ENCODE measurements around the gene NMNAT3.

Gene NMNAT3

DNA sequence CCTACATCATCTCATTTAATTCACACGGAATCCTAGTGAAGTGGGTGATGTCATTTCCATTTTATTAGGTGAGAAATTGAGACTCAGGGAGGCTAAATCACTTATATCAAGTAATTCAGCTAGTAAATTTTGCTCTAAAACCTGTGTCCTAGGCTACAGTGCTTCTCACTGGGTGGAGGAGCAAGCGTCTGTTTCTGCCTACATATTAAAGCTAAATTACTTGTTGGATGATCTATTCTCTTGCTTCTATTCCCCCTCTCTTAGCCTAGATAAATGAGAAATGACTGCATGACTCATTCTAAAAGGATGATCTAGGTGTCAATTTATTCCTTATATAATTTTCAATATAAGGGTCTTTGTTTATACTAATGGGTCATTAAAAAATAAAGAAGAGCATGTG, 100.4 kb downstream of the NMNAT3 start:
- DNase-seq: no peak

DNA sequence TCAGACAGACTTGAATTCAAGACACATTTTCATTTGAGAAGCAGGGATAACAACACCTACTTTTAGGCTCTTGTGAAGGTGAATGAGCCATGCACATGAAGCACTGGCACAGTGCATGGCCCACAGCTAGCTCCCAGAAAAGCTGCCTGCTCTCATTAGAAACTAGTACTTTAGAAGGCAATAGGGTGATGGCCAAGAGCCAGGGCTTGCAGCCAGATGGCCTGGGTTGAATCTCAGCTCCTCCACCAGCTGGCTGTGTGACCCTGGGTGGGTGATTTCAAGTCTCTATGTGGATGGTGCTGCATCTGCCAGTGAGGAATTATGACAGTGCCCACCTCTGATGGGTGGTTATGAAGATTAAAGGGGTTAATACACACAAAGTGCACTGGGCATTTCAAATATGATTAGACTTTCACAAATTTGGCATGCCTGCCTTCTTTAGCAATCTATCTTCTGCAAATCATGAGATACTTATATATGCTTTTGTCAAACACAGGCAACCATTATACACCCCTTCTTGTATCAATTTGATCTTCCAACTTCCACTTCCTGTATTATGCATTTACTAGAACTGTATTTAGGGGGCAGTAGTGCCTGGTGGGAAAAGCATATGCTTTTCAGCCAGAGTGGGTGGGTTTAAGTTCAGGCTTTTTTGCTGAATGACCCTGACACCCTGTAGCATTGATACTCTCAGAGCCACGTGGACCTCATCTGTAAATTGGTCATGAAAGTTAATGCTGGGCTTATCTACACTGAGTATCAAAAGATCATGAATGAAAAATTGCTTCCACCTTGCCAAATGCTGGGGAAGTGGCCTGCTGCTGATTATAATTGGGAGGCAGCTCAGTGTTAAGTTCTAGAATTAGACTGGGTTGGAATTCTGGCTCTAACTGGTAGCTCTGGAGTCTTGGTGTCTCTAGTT, 103.5 kb downstream of the NMNAT3 start:
- DNase-seq: peak; percentile 53

DNA sequence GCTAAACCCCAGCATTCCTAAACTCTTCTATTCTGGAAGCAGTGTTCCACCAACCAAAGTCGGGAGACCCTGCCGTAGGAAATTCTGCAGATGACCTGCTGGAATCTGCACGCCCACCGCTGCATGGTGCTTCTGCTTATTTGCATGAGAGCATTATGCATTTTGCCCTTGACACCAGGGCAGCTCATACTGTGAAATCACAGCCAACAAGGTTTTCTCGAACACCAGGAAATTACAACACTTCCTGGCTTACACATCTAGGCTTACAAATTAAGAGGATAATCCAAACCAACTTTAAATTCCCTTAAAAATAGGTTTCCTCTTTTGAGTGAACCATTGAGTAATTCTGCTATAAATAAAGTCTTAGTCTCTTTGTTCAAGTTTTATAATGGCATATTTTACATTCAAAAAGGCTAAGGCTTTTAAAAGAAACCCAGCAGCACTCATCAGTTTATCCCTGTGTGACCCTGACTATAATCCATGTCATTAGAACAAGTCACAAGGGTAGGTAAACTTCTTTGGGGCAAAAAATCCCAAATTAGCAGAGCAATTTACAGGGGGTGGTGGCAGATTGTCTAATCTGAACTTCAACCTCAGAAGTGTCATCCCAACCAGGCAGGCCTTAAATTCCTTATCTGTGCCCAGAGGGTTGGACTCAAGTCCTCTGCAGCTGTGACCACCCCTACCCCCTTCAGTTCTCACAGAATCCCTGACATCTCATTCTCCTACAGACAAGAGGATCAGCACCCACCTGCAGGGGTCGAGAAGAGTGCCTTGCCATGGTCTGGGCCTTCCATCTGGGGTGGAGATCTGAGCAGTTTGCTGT, 104.7 kb downstream of the NMNAT3 start:
- DNase-seq: no peak

DNA sequence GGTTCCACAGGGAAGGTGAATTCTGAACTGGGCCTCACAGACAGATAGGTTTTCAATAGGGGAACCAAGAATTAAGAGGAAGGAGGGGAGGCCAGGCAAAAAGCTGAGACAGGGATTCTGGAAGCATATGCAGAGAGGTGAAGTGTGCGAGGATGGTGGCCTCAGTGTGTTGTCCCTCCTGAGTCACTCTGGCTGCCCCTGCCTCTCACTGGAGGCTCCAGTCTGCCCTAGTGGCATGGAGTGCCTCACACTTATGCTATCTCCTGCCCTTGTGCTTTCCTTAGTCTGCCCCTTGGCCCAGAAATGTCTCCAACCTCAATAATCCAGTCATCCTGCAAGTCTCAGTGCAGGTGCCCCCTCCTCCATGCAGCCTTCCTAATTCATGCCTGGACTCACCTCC, 106.1 kb downstream of the NMNAT3 start:
- DNase-seq: no peak

DNA sequence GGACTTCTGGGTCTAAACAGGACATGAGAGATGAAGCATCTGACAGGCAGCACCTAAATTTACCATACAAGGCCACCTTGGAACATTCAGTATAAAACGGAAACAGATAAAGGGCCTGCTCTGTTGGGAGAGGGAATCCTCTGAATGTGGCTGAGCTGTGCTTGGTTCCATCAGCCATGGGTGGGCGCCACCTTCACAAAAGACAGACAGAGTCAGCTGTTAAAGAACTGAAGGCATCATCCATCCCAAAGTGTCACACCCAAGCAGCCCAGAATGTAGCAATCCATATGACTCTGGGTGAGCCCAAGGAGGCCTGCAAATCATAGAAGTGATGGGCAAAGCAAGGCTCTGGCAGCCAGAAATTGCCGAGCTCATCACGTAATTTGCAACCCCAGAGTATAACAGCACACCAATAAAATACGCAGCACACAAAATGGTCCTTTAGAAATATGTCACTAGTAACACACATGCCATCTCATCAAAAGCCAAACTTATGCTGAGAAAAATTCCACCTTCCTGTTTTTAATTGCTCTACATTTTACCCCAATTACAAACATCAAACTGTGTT, 113.4 kb downstream of the NMNAT3 start:
- no peak for DNase-seq

DNA sequence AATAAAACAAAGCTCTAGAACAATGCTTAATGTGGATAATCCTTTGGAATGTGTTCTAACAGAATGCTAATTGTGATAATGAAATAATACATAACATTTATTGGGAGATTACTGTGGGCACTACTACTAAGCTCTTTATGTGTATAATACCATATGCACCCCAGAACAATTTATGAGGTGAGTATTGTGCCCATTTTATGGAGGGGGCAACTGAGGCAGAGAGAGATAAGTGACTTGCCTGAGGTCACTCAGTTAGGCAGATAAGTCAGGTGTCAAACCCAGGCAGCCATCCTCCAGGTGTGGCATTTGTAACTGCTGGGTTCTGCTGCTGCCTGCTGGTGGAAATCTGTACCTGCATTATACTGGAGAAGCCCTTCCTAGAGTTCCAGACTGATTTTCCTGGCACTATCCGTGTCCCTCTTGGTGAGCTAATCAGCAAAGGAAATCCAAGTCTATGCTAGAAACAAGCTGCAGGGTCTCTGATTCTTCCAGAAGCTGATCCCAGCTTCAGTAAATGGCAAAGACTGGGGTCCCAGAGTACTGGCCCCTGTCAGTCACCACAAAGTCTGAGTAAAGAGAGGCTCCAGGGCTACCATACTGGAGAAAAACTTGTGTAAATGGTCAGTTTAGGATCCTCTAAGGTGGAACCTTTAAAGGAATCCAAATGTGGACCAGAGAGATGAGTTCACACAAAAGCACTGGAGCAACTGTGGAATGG, 115.7 kb downstream of the NMNAT3 start:
- DNase-seq: peak; percentile 36

DNA sequence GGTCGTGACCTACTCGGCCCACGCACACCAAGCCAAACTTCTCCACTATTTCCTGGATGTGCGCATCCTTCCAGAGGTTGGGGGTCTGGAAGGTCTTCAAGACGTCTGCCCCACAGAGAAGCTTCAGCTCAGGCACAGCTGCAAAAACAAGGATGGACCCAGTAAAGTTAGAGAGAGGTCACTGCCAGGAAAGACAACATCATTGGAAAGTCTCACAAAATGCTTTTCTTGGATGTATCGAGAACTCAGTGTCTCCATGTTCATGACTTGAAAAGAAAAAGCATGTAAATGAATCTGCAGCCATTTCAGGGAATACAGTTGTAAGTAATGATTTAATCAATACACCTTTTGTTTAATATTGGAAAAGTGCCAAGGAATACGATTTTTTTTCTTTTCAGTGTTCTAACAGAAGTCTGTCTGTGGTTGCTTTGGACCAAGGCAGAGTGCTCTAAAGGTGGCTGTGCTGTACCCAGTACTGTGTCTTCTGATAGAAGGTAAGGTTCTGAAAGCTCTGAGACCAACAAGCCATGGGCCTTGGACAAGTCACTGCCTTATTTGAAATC, 116.4 kb downstream of the NMNAT3 start:
- no peak for DNase-seq

DNA sequence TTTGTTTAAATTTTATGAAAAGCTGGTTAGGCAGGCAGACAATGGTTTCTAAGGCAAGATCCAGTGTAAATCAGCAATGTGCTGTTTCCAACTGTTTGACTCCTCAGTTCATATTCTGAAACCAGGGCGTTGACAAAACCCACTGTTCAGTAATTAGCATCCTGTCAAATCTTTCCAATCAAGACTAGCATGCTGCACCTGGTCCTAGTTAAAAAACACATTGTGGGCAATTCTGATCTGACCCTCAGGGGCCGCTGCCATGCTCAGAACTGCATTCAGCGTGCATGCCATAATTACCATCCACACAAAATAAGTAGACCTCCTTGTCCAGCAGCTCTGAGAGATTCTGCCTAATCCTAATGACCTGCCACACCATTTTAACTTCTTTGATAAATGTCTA, 117.4 kb downstream of the NMNAT3 start:
- DNase-seq: no peak

DNA sequence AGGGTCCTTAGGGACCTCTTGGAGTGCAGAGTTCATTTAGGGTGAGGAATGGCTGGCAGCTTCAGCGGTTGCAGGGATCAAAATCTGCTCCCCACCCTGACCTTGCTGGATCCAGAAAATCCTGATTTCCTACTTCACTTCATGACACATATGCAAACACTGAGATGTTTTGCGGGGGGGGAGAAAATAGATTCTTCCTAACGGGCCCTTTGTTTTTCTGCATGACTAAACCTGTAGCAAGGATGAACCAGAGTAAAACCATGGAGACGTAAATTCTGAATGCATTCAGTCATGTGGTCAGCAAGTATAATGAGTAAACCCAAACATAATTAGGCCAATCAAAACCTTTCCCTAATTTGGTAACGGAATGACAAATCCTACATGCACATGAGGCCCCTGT, 118.2 kb downstream of the NMNAT3 start:
- DNase-seq: no peak

DNA sequence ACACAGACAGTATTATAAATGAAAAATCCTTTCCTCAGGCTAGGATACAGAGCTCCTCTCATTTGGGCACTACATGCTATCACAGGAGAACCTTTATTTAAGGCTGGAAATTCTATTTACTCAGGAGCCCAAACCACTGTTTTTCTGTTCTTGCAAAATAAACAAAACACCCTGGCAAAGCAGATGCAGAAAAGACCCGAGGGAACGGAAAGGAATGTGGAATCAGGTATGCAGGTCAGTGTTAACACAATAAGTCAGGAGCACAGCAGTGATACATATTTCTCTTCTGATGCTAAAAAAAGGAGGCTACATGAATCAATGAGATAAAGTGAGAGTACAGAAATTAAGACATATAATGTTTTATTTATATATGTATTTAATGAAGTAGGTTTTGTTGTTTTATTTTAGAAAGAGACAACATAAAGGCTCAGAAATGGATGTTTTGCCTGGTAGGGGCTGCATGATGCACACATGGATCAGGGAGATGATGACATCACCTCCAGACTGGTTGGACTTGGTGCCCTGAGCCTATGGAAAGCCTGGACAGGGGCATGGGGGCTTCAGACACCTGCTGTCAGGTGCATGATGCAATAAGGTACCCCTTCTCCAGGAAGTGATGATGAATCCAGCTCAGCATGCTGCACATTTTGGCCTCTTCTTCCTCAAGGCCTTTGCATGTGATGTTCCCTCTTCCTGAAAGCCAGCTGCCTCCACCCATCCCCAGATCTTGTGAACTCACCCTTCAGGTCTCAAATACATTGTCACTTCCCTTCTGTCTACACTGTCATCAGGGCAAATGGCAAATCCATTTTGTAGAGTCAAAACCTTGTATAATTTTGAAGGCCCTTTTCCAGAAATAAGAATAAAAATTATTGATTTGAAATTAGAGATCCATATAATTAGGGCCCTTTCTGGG, 119.2 kb downstream of the NMNAT3 start:
- no peak for DNase-seq

DNA sequence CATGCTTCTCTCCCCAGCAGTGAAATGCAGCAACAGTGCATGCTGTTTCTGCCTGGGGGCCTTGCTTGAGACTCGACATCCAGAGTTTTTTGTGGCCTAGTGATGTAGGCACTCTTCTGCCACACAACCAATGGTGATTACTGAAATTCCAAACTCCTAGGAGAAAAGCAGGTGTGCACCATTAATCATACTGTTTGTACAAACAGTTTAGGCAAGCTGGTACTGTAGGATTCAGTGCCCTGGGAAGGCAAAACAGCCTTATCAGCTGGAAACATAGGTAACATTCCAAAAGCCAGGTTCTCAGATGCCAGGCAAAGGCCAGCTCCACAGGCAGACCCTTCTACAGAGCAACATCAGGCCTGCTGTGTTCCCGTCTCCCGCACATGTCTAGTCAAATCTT, 120.7 kb downstream of the NMNAT3 start:
- DNase-seq: no peak

DNA sequence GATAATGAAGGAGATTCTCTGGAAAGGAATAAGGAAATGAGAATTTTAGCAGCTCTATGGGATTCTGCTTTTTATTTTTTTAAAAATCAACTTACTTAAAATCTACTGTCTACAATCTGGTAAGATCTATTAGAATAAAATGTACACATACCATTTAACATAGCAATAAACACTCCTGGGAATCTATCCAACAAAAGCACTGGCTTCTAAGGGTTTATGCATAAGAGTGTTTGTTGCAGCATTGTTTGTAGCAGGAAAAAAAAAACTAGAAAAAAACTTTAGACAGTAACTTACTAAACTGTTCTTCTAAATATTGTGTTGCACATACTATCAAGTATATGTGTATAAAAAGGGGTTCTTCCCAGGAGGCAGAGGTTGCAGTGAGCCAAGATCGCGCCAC, 122.5 kb downstream of the NMNAT3 start:
- DNase-seq: no peak

DNA sequence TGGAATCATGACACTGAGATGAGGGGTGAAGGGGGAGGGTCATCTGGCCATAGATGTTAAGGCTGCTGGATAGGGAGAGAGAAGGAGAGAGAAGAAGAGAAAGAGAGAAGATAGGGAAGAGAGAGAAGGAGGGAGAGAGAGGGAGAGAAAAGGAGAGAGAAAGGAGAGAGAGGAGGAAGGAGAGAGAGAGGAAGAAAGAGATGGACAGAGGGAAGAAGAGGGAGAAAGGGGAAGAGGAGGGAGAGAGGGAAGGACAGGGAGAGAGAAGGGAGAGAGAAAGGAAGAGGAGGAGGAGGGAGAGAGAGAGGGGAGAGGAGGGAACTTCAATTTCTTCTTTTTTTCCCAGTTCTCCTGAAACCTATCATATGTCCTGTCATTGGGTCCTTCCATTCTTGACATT, 123.1 kb downstream of the NMNAT3 start:
- DNase-seq: no peak

DNA sequence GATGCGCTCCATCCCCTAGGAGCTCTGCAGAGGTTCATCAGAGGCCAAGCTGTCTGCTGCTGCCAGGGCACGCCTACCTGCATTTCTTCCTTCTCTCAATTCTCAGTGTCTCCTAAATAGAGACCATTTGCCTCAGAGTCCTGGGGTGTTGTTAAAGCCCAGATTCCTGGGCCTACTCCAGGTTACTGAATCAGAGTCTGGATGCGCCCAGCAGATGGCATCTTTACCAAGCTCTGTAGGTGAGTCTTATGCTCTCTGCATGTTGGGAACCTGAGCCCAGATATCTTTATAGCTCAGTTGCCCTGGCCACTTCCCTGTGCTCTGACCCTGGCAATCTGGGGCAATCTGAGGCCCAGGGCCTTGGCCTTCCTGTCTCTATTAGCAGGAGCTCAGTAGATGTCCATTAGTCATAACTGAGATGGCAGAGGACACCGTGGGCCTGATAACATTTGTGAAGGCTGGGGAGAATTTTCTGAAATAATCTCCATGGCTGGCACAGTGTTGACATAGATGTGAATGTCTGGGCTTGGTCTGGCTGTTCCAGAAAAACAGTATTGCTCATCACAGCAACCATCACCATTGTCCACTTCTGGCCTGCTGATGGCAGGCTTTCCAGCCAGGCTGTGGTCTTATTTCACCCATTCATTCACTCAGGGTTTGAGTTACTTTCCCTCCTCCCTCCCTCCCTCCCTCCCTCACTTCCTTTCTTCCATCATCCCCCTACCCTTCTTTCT, 125.0 kb downstream of the NMNAT3 start:
- DNase-seq: no peak

DNA sequence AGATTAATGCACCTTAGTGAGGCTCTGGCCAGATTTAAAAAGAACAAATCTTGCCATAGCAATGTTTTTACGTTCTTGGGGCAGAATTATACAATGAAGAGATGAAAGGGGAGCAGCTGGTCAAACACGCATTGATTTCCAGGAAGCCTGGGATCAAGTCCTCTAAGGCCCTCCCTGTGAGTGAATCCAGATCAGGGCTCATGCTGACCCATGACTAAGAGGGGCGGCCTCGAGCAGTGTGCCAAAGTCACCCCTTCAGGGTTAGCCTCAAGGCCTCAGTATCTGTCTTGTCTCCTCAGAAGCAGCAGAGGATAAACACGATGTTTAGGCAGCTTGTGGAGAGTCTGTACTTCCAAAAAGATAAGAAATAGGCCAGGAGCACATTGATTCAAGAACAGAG, 129.0 kb downstream of the NMNAT3 start:
- no peak for DNase-seq

DNA sequence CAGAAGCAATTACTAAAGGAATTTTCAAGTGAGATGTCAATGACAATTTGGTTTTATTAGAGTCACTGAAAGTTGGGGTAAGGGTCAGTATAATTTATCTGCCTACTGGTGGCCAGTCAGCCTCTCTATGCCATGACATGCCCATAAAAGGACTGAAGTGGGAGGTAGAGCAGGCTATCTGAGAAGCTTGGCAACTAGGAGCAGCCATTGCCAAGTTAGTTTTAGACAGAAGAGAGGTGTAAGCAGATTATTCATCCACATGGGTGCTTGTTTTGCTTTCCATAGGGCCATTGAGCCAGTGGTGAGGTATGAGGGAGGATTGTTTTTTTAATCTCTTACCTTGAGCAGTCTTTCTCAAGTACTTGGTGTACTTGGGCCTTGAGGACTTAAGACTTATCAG, 130.1 kb downstream of the NMNAT3 start:
- DNase-seq: no peak

DNA sequence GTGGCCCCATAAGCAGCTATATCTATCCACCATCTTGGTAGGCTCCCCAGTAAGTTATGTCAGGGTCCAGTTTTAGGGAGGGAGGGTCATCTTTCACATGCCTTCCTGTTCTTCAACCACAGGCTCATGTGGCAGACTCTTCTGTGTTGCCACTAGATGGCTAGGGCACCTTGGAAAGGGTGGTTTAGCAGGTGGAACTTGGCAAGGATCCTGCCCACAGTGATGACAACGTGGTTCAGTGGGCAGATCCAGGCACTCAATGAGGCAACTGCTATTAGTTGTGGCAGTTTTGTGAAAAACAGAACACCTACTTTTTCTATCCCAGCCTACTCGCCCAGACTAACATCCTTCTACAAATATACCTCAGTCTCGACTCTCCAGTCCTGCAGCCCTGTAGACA, 131.0 kb downstream of the NMNAT3 start:
- no peak for DNase-seq

DNA sequence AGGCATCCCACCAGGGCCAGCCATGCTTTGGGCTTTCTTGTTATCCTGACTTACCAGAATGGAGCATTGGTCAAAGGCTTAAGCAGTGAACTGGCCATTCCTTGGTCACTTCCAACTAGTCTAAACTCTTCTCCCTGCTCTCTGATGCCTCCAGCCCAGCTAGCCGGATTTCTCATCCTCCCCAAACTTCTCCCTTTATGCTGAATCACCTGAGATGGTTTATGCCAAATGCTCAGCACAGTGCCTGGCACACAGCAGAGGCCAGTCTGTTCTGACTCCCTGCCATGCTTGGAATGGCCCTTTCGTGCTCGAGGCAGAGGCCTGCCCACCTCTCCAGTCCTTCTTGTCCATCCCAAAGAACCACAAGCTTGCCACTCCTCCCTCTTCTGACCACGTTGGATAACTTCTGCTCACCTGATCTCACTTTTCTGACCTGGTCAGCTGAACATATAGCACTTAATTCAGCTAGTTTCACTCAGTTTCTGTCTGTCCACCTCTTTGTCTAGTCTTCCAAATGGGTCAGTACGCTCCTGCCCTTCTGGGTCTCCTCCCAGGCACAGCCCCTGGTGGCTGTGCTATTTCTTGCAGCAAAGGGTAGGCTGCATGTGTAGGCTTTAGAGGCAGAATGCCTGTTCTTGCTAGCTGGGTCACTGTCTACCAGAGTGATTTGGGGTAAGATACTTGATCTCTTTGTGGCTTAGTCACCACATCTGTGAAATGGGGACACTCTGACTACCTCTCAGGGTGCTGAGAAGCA, 136.1 kb downstream of the NMNAT3 start:
- DNase-seq: no peak

DNA sequence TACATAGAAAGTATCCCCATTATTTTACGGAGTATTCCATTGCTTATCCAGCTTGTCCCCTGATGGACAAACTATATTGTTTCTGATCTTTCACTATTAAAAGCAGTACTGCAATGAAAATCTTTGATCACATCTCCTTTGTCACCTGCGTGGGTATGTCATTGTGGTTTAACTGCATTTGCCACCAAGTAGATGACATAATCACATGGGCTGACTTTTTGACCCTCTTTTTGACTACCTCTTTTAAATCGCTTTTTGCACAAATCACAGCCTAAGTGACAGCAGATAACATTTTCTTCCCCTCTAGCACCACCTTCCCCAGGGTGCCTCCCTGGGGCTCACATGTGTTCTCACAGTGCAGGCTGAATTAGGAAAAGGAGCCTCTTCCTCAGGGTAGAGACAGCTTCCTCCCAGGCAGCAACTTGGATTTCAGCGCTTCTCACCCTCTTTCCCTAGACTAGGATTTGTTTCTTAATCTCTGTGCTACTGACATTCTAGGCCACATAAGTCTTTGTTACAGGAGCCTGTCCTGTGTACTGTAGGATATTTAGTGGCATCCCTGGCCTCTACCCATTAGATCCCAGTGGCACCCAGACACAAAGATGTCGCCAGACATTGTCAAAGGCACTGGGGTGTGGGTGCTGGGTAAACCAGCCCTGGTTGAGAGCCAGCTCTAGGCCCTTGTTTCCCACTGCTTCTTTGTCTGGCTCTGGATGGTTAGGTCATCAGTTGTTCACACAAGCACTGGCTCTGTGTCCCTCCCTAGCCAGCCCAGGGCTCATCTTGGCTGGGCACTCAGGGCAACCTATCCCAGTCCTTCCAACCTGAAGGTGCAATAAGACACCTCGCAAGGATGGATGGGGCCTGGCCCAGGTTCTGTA, 136.9 kb downstream of the NMNAT3 start:
- DNase-seq: no peak

All from right hindlimb (tissue), 1 donor.